GM23338 (cell line): ENCODE results near the gene CHAT. TPM values are rescaled to one million over a fixed set of nuclear protein-coding genes. Genes with fewer than 3 reads are reported as not detected.

Experiments used
- CREB1 ChIP-seq: fragments of 250-450 bp; sonication (Bioruptor Pico); IDR thresholded peaks from 2 replicates; pipeline ENCODE4 v1.5.0; 2020; ENCODE audit warnings: low read depth, mild to moderate bottlenecking, moderate library complexity
- CTCF ChIP-seq, 2 experiments: fragments of 200-600 bp in 1 of 2; sonication (generic) in 1 of 2; conservative IDR thresholded peaks; 2 replicates each; pipeline versions ENCODE4 v1.5.1 to v1.6.1; 2016 to 2017; ENCODE audit warnings: antibody characterized with exemption in 2 of 2, low read depth in 2 of 2, mild to moderate bottlenecking in 2 of 2, moderate library complexity in 1 of 2
- EZH2 ChIP-seq: fragments of 200-600 bp; sonication (generic); IDR thresholded peaks from one replicate; pipeline ENCODE4 v1.8.0; 2017; ENCODE audit warnings: antibody characterized with exemption, mild to moderate bottlenecking, low read depth; ENCODE audit not compliant: unreplicated experiment
- JUNB ChIP-seq: IDR thresholded peaks from one replicate; pipeline ENCODE4 v1.6.1; 2016; ENCODE audit warnings: antibody characterized with exemption; ENCODE audit not compliant: unreplicated experiment
- NANOG ChIP-seq: IDR thresholded peaks from 2 replicates; pipeline ENCODE4 v1.6.1; 2016; ENCODE audit warnings: antibody characterized with exemption, borderline replicate concordance
- ZNF462 ChIP-seq: fragments of 250-450 bp; sonication (Bioruptor Pico); IDR thresholded peaks from 2 replicates; pipeline ENCODE4 v1.5.0; 2020; ENCODE audit warnings: mild to moderate bottlenecking, moderate library complexity
- polyA plus RNA-seq: library from polyadenylated mRNA; unstranded; fragments of >200 nt; fragmentation: Nextera tagmentation; extraction: Ambion mirVana; gene quantifications from 2 replicates; pipeline ENCODE4 v1.2.1, GENCODE V29; 2016
- total RNA-seq: library from RNA; depleted of rRNA; stranded (reverse); fragments of >200 nt; shearing (Covaris generic); gene quantifications from 2 replicates; pipeline ENCODE4 v1.2.3, GENCODE V29; 2014
- TF ChIP-seq, protein P1 (sequence below): IDR thresholded peaks from 2 replicates; pipeline ENCODE4 v1.6.1; 2016; ENCODE audit warnings: antibody characterized with exemption

CHAT gene
- total and polyA plus RNA-seq, 2 experiments from 2014 or later = not detected

DNA sequence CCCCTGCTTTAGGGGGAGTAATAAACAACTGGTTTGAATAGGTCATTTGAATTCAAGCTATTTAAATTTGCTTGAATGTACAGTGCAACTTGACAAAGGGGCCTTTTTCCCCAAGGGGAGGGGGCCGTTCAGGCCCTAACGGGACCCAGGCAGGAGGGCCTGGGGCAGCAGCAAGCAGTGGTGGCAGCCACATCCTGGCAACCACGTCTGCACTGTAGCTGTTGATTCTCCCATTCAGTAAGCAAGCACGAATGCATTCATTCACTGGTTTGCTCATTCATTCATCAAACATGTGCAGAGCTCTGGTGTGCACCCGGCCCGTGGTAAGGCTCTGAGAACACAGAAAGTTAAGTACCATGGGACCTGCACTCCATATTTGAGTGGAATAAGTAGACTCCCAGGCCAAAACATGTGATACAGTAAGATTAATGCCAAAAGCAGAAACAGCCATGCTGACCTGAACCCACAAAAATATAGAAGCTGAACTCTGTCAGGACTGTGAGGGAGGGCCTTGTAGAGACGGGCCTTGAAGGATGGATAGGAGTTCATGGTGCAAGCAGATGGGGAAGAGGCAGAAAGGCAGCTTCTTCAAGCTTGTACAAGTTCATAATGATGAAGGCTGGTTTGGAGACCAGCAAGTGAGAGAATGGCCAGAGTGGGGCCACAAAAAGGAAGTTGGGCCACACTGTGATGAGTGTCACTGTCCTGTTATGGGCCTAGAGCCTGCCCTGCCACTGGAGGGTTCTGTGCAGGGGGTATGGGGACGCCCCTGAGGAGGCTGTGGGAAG, 36.3 kb downstream of the CHAT start (continued):
- TF ChIP-seq ZNF462 = no peak
- TF ChIP-seq CTCF (conservative IDR thresholded peaks at IDR 0.05; ENCODE audit: low read depth in 2 of 2) = no peak
- TF ChIP-seq NANOG = no peak
- TF ChIP-seq EZH2 = no peak
- TF ChIP-seq CREB1 (CRISPR knock-in tag) = no peak
- TF ChIP-seq JUNB = no peak
- TF ChIP-seq, protein P1, sequence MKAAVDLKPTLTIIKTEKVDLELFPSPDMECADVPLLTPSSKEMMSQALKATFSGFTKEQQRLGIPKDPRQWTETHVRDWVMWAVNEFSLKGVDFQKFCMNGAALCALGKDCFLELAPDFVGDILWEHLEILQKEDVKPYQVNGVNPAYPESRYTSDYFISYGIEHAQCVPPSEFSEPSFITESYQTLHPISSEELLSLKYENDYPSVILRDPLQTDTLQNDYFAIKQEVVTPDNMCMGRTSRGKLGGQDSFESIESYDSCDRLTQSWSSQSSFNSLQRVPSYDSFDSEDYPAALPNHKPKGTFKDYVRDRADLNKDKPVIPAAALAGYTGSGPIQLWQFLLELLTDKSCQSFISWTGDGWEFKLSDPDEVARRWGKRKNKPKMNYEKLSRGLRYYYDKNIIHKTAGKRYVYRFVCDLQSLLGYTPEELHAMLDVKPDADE = no peak
